GM23338 (cell line): Measurements from ENCODE around the gene AFF2. TPM values are rescaled to one million over a fixed set of nuclear protein-coding genes. Genes with fewer than 3 reads are reported as not detected.

Source experiments
- ATAC-seq: fragments of 200-7000 bp; cut with Tn5 transposase; 3 replicates; pipeline ENCODE4 v1.9.1; 2020
- DNase-seq: peaks from one replicate; pipeline ENCODE4 v3.0.0-alpha.2; 2015; ENCODE audit warnings: low spot score
- H2AFZ ChIP-seq: fragments of 200-600 bp; sonication (generic); 2 replicates; pipeline ENCODE4 v1.8.0; 2016; ENCODE audit warnings: antibody characterized with exemption, mild to moderate bottlenecking, moderate library complexity
- H3F3A ChIP-seq: fragments of 200-600 bp; sonication (generic); replicated peaks from 2 replicates; pipeline ENCODE4 v1.8.0; 2017; ENCODE audit warnings: antibody characterized with exemption, mixed run types, low read depth
- H3K27ac ChIP-seq: fragments of 200-600 bp; sonication (generic); 2 replicates; pipeline ENCODE4 v1.6.1; 2016; ENCODE audit warnings: low read depth
- H3K27me3 ChIP-seq: fragments of 200-600 bp; sonication (generic); 2 replicates; pipeline ENCODE4 v1.8.0; 2016; ENCODE audit warnings: mild to moderate bottlenecking, mixed run types, moderate library complexity; ENCODE audit not compliant: insufficient read depth
- H3K36me3 ChIP-seq: fragments of 200-600 bp; sonication (generic); 2 replicates; pipeline ENCODE4 v1.8.0; 2016; ENCODE audit warnings: mild to moderate bottlenecking; ENCODE audit not compliant: insufficient read depth
- H3K4me1 ChIP-seq: fragments of 200-600 bp; sonication (generic); 2 replicates; pipeline ENCODE4 v1.8.0; 2016; ENCODE audit warnings: mild to moderate bottlenecking, moderate library complexity; ENCODE audit not compliant: insufficient read depth
- H3K4me2 ChIP-seq: fragments of 200-600 bp; sonication (generic); 2 replicates; pipeline ENCODE4 v1.7.1; 2017; ENCODE audit warnings: mixed run types
- H3K4me3 ChIP-seq: fragments of 200-600 bp; sonication (generic); 2 replicates; pipeline ENCODE4 v1.6.1; 2016; ENCODE audit warnings: mixed run types
- H3K79me2 ChIP-seq: fragments of 200-600 bp; sonication (generic); replicated peaks from 2 replicates; pipeline ENCODE4 v1.8.0; 2017; ENCODE audit warnings: mild to moderate bottlenecking; ENCODE audit not compliant: insufficient read depth
- H3K9me2 ChIP-seq: fragments of 200-600 bp; sonication (generic); 2 replicates; pipeline ENCODE4 v1.8.0; 2017; ENCODE audit not compliant: insufficient read depth
- H4K20me1 ChIP-seq: fragments of 200-600 bp; sonication (generic); replicated peaks from 2 replicates; pipeline ENCODE4 v1.8.0; 2017; ENCODE audit warnings: mild to moderate bottlenecking; ENCODE audit not compliant: insufficient read depth
- H3K27ac Mint-ChIP-seq: 2 replicates; pipeline ENCODE4 v1.8.0; 2020; ENCODE audit warnings: inconsistent platforms, mild to moderate bottlenecking, moderate library complexity, mixed read lengths
- H3K27me3 Mint-ChIP-seq: 3 replicates; pipeline ENCODE4 v1.8.0; 2022; ENCODE audit warnings: low read depth, mild to moderate bottlenecking, moderate library complexity, mixed read lengths, inconsistent platforms; ENCODE audit not compliant: insufficient read depth, poor library complexity
- H3K36me3 Mint-ChIP-seq: 3 replicates; pipeline ENCODE4 v1.8.0; 2021; ENCODE audit warnings: low read depth, mild to moderate bottlenecking, inconsistent platforms, moderate library complexity, mixed read lengths
- H3K4me1 Mint-ChIP-seq: 3 replicates; pipeline ENCODE4 v1.8.0; 2020; ENCODE audit warnings: mild to moderate bottlenecking, inconsistent platforms, mixed read lengths
- H3K4me3 Mint-ChIP-seq: 3 replicates; pipeline ENCODE4 v1.8.0; 2021; ENCODE audit warnings: moderate library complexity, mild to moderate bottlenecking, inconsistent platforms, mixed read lengths
- H3K9me3 Mint-ChIP-seq: 3 replicates; pipeline ENCODE4 v1.8.0; 2020; ENCODE audit warnings: moderate library complexity, mild to moderate bottlenecking, inconsistent platforms, mixed read lengths
- CREB1 ChIP-seq: fragments of 250-450 bp; sonication (Bioruptor Pico); IDR thresholded peaks from 2 replicates; pipeline ENCODE4 v1.5.0; 2020; ENCODE audit warnings: low read depth, mild to moderate bottlenecking, moderate library complexity
- EZH2 ChIP-seq: fragments of 200-600 bp; sonication (generic); IDR thresholded peaks from one replicate; pipeline ENCODE4 v1.8.0; 2017; ENCODE audit warnings: antibody characterized with exemption, mild to moderate bottlenecking, low read depth; ENCODE audit not compliant: unreplicated experiment
- NANOG ChIP-seq: IDR thresholded peaks from 2 replicates; pipeline ENCODE4 v1.6.1; 2016; ENCODE audit warnings: antibody characterized with exemption, borderline replicate concordance
- POLR2AphosphoS5 ChIP-seq: IDR thresholded peaks from 2 replicates; pipeline ENCODE4 v1.6.1; 2016; ENCODE audit warnings: antibody characterized with exemption, low read depth
- STAT1 ChIP-seq: IDR thresholded peaks from one replicate; pipeline ENCODE4 v1.6.1; 2016; ENCODE audit warnings: antibody characterized with exemption; ENCODE audit not compliant: unreplicated experiment
- ZNF114 ChIP-seq: fragments of 250-450 bp; sonication (Bioruptor Pico); IDR thresholded peaks from 2 replicates; pipeline ENCODE4 v1.5.0; 2020; ENCODE audit warnings: mild to moderate bottlenecking, moderate library complexity
- ZNF331 ChIP-seq: fragments of 250-450 bp; sonication (Bioruptor Pico); IDR thresholded peaks from 2 replicates; pipeline ENCODE4 v1.5.0; 2020; ENCODE audit warnings: low read depth, mild to moderate bottlenecking, moderate library complexity
- polyA plus RNA-seq: library from polyadenylated mRNA; unstranded; fragments of >200 nt; fragmentation: Nextera tagmentation; extraction: Ambion mirVana; gene quantifications from 2 replicates; pipeline ENCODE4 v1.2.1, GENCODE V29; 2016
- total RNA-seq: library from RNA; depleted of rRNA; stranded (reverse); fragments of >200 nt; shearing (Covaris generic); gene quantifications from 2 replicates; pipeline ENCODE4 v1.2.3, GENCODE V29; 2014
- TF ChIP-seq, protein P1 (sequence below), 2 experiments: fragments of 200-600 bp in 1 of 2; sonication (generic) in 1 of 2; conservative IDR thresholded peaks; 2 replicates each; pipeline versions ENCODE4 v1.5.1 to v1.6.1; 2016 to 2017; ENCODE audit warnings: antibody characterized with exemption in 2 of 2, low read depth in 2 of 2, mild to moderate bottlenecking in 2 of 2, moderate library complexity in 1 of 2
- TF ChIP-seq, protein P2 (sequence below): fragments of 250-450 bp; sonication (Bioruptor Pico); IDR thresholded peaks from 2 replicates; pipeline ENCODE4 v1.5.0; 2020; ENCODE audit warnings: mild to moderate bottlenecking, moderate library complexity
- TF ChIP-seq, protein P3 (sequence below): IDR thresholded peaks from one replicate; pipeline ENCODE4 v1.6.1; 2018; ENCODE audit warnings: antibody characterized with exemption; ENCODE audit not compliant: unreplicated experiment

Gene AFF2
- total and polyA plus RNA-seq, 2 experiments from 2014 or later, result 1.6 to 5.8 TPM

DNA sequence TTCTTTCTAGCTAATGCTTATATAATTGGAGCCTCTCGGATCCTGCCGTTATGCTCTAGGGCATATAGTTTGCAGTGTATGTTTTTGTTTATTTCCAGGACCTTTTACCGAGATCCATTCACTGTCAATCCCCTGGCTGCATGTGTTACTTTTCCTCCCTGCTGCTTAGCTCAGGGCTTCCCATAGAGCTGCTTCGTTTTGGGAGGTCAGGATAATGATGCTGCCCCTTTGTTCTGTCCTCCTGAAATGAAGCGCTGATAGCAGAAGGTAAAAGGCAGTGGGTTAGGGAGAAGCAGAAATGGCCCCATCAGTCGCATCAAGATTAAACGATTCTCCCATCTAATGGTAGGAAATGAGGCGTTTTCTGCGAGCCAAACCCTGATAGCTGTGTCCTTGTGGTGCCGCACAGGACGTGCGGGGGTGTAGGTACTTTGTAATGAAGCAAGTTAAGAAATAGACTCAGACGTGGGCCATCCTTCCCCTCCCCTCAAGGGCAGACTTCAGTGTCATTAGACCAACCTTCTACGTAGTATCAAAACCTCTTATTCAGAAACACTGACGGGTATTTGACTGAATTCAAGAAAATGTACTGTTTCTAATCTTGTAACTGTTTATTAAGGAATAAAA, 37.3 kb downstream of the AFF2 start (continued):
- TF ChIP-seq, protein P1, sequence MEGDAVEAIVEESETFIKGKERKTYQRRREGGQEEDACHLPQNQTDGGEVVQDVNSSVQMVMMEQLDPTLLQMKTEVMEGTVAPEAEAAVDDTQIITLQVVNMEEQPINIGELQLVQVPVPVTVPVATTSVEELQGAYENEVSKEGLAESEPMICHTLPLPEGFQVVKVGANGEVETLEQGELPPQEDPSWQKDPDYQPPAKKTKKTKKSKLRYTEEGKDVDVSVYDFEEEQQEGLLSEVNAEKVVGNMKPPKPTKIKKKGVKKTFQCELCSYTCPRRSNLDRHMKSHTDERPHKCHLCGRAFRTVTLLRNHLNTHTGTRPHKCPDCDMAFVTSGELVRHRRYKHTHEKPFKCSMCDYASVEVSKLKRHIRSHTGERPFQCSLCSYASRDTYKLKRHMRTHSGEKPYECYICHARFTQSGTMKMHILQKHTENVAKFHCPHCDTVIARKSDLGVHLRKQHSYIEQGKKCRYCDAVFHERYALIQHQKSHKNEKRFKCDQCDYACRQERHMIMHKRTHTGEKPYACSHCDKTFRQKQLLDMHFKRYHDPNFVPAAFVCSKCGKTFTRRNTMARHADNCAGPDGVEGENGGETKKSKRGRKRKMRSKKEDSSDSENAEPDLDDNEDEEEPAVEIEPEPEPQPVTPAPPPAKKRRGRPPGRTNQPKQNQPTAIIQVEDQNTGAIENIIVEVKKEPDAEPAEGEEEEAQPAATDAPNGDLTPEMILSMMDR (conservative IDR thresholded peaks at IDR 0.05; ENCODE audit: low read depth in 2 of 2), result no peak
- no peak for TF ChIP-seq ZNF331
- no peak for TF ChIP-seq EZH2
- TF ChIP-seq, protein P2, sequence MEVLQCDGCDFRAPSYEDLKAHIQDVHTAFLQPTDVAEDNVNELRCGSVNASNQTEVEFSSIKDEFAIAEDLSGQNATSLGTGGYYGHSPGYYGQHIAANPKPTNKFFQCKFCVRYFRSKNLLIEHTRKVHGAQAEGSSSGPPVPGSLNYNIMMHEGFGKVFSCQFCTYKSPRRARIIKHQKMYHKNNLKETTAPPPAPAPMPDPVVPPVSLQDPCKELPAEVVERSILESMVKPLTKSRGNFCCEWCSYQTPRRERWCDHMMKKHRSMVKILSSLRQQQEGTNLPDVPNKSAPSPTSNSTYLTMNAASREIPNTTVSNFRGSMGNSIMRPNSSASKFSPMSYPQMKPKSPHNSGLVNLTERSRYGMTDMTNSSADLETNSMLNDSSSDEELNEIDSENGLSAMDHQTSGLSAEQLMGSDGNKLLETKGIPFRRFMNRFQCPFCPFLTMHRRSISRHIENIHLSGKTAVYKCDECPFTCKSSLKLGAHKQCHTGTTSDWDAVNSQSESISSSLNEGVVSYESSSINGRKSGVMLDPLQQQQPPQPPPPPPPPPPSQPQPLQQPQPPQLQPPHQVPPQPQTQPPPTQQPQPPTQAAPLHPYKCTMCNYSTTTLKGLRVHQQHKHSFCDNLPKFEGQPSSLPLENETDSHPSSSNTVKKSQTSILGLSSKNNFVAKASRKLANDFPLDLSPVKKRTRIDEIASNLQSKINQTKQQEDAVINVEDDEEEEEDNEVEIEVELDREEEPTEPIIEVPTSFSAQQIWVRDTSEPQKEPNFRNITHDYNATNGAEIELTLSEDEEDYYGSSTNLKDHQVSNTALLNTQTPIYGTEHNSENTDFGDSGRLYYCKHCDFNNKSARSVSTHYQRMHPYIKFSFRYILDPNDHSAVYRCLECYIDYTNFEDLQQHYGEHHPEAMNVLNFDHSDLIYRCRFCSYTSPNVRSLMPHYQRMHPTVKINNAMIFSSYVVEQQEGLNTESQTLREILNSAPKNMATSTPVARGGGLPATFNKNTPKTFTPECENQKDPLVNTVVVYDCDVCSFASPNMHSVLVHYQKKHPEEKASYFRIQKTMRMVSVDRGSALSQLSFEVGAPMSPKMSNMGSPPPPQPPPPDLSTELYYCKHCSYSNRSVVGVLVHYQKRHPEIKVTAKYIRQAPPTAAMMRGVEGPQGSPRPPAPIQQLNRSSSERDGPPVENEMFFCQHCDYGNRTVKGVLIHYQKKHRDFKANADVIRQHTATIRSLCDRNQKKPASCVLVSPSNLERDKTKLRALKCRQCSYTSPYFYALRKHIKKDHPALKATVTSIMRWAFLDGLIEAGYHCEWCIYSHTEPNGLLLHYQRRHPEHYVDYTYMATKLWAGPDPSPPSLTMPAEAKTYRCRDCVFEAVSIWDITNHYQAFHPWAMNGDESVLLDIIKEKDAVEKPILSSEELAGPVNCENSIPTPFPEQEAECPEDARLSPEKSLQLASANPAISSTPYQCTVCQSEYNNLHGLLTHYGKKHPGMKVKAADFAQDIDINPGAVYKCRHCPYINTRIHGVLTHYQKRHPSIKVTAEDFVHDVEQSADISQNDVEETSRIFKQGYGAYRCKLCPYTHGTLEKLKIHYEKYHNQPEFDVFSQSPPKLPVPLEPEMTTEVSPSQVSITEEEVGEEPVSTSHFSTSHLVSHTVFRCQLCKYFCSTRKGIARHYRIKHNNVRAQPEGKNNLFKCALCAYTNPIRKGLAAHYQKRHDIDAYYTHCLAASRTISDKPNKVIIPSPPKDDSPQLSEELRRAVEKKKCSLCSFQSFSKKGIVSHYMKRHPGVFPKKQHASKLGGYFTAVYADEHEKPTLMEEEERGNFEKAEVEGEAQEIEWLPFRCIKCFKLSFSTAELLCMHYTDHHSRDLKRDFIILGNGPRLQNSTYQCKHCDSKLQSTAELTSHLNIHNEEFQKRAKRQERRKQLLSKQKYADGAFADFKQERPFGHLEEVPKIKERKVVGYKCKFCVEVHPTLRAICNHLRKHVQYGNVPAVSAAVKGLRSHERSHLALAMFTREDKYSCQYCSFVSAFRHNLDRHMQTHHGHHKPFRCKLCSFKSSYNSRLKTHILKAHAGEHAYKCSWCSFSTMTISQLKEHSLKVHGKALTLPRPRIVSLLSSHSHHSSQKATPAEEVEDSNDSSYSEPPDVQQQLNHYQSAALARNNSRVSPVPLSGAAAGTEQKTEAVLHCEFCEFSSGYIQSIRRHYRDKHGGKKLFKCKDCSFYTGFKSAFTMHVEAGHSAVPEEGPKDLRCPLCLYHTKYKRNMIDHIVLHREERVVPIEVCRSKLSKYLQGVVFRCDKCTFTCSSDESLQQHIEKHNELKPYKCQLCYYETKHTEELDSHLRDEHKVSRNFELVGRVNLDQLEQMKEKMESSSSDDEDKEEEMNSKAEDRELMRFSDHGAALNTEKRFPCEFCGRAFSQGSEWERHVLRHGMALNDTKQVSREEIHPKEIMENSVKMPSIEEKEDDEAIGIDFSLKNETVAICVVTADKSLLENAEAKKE (CRISPR knock-in tag), result no peak
- TF ChIP-seq ZNF114, result no peak

DNA sequence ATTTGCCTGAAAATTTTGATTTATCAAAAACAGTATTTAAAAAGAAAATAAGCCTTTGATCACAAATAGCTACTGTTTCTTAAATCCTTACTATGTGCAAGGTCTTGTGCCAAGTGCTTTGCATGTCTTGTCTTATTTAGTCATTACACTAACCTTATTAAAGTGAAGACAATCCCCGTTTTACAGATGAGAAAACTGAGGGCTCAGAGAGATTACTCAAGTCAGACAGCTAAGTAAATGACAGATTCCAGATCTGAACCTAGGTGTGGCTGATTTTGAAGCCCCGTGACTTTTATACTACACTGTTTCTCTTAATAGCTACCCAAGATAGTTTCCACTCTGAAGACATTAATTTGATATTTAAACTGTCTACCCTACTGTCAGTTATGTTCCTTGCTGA, 38.2 kb downstream of the AFF2 start:
- Histone ChIP-seq H3K4me3 (no peak overlapping the region), H3K4me2 (no peak overlapping the region), H3K79me2 (no peaks in the 10 kb centered on the region), H4K20me1 (no peaks in the 10 kb centered on the region), H3K36me3 (no peaks in the 10 kb centered on the region), H3F3A (no peaks in the 10 kb centered on the region), H3K4me1 (peaks cover 12% of the 10 kb centered on the region), H3K27me3 (no peaks in the 10 kb centered on the region), H2AFZ (no peak overlapping the region), H3K27ac (no peak overlapping the region), H3K9me2 (no peaks in the 10 kb centered on the region)
- no peak overlapping the region for H3K4me3 Mint-ChIP-seq
- no peaks in the 10 kb centered on the region for H3K36me3 Mint-ChIP-seq
- H3K27ac Mint-ChIP-seq, result no peak overlapping the region
- no peak for ATAC-seq
- peaks cover 24% of the 10 kb centered on the region for H3K4me1 Mint-ChIP-seq
- H3K27me3 Mint-ChIP-seq, result no peaks in the 10 kb centered on the region
- no peak for DNase-seq
- no peaks in the 10 kb centered on the region for H3K9me3 Mint-ChIP-seq
- TF ChIP-seq, protein P1 (conservative IDR thresholded peaks at IDR 0.05; ENCODE audit: low read depth in 2 of 2), result no peak
- TF ChIP-seq ZNF114, result no peak
- TF ChIP-seq NANOG, result no peak
- no peak for TF ChIP-seq ZNF331
- TF ChIP-seq, protein P3, sequence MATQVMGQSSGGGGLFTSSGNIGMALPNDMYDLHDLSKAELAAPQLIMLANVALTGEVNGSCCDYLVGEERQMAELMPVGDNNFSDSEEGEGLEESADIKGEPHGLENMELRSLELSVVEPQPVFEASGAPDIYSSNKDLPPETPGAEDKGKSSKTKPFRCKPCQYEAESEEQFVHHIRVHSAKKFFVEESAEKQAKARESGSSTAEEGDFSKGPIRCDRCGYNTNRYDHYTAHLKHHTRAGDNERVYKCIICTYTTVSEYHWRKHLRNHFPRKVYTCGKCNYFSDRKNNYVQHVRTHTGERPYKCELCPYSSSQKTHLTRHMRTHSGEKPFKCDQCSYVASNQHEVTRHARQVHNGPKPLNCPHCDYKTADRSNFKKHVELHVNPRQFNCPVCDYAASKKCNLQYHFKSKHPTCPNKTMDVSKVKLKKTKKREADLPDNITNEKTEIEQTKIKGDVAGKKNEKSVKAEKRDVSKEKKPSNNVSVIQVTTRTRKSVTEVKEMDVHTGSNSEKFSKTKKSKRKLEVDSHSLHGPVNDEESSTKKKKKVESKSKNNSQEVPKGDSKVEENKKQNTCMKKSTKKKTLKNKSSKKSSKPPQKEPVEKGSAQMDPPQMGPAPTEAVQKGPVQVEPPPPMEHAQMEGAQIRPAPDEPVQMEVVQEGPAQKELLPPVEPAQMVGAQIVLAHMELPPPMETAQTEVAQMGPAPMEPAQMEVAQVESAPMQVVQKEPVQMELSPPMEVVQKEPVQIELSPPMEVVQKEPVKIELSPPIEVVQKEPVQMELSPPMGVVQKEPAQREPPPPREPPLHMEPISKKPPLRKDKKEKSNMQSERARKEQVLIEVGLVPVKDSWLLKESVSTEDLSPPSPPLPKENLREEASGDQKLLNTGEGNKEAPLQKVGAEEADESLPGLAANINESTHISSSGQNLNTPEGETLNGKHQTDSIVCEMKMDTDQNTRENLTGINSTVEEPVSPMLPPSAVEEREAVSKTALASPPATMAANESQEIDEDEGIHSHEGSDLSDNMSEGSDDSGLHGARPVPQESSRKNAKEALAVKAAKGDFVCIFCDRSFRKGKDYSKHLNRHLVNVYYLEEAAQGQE, result no peak
- no peak for TF ChIP-seq STAT1
- no peak for TF ChIP-seq POLR2AphosphoS5
- TF ChIP-seq CREB1 (CRISPR knock-in tag), result no peak
